H1 (cell line): ENCODE measurements around the gene FKBP2. TPM values are rescaled to one million over a fixed set of nuclear protein-coding genes. Genes with fewer than 3 reads are reported as not detected.

Source experiments
- ASH2L ChIP-seq: fragments of 200-600, 300-600 bp; sonication (generic); IDR thresholded peaks from one replicate; pipeline ENCODE4 v1.7.1; 2017; ENCODE audit warnings: low read length
- BACH1 ChIP-seq: IDR thresholded peaks from 2 replicates; pipeline ENCODE4 v1.6.1; 2012; ENCODE audit warnings: low read length, improper control_type of control experiment
- CHD7 ChIP-seq: fragments of 300-600 bp; sonication (generic); IDR thresholded peaks from 2 replicates; pipeline ENCODE4 v1.7.1; 2012; ENCODE audit warnings: low read length, moderate library complexity, mild to moderate bottlenecking, inconsistent platforms; ENCODE audit not compliant: insufficient replicate concordance
- GABPA ChIP-seq: IDR thresholded peaks from 2 replicates; pipeline ENCODE4 v1.6.1; 2011; ENCODE audit warnings: mild to moderate bottlenecking, low read length, moderate library complexity, borderline replicate concordance; ENCODE audit not compliant: insufficient read depth
- HDAC6 ChIP-seq: IDR thresholded peaks from one replicate; pipeline ENCODE4 v1.7.1; 2012; ENCODE audit warnings: low read depth, mild to moderate bottlenecking, inconsistent platforms, low read length, moderate library complexity
- JUN ChIP-seq: IDR thresholded peaks from 2 replicates; pipeline ENCODE4 v1.6.1; 2011; ENCODE audit warnings: low read depth, mild to moderate bottlenecking, improper control_type of control experiment, low read length
- JUND ChIP-seq: IDR thresholded peaks from 2 replicates; pipeline ENCODE4 v1.6.1; 2011; ENCODE audit warnings: mild to moderate bottlenecking, improper control_type of control experiment, low read length
- RAD21 ChIP-seq, 2 experiments: IDR thresholded peaks in 1 of 2; conservative IDR thresholded peaks in 1 of 2; 2 replicates each; pipeline ENCODE4 v1.6.1; 2011; ENCODE audit warnings: low read depth in 2 of 2, low read length in 2 of 2, improper control_type of control experiment in 1 of 2, inconsistent platforms in 1 of 2, mild to moderate bottlenecking in 1 of 2, moderate library complexity in 1 of 2
- RNF2 ChIP-seq: fragments of 200-900, 300-1000 bp; sonication (generic); IDR thresholded peaks from 2 replicates; pipeline ENCODE4 v1.7.1; 2016; ENCODE audit warnings: borderline replicate concordance, low read depth, mild to moderate bottlenecking, antibody characterized with exemption, low read length; ENCODE audit not compliant: poor library complexity, severe bottlenecking; ENCODE audit errors: missing control alignments
- polyA plus RNA-seq, 7 experiments: library from polyadenylated mRNA; depleted of rRNA in 3 of 7; stranded (reverse) in 5 of 7; unstranded in 2 of 7; fragments of >200 nt in 5 of 7; fragments of 200-250 nt in 2 of 7; gene quantifications; 1 replicate in 5 of 7; 2 replicates in 1 of 7; 4 replicates in 1 of 7; pipeline versions ENCODE4 v1.2.1 to v1.2.3, GENCODE V29; 2011 to 2013; ENCODE audit warnings: missing spikeins in 2 of 7, mixed read lengths in 2 of 7
- total RNA-seq: library from RNA; stranded (reverse); fragmentation: NEBNext Ultra II Directional; extraction: Animal tissue kit (Norgen Biotek cat#: 25700); gene quantifications from 2 replicates; pipeline ENCODE4 v1.2.1, GENCODE V29; 2021

The FKBP2 gene
- total and polyA plus RNA-seq, 2 of the 8 experiments (the other 6 are each of a cell fraction or from before 2014, with no cell fraction given): 41.7 to 52.5 TPM

GRCh38 chr11:64230171-64230984, 10.5 kb upstream of the FKBP2 start, which contains the start of gene DNAJC4 (continued):
- TF ChIP-seq BACH1: 0 out of 2 replicates have a peak, but pooled peaks have one; percentile 33
- TF ChIP-seq CHD7: no peak
- TF ChIP-seq JUN: no peak
- no peak for TF ChIP-seq JUND
- no peak for TF ChIP-seq RAD21 (IDR thresholded peaks at IDR 0.05 in 1 of 2, conservative IDR thresholded peaks at IDR 0.05 in 1 of 2; ENCODE audit: low read depth in 2 of 2, low read length in 2 of 2)
- TF ChIP-seq ASH2L: peak; percentile 46
- no peak for TF ChIP-seq HDAC6
- no peak for TF ChIP-seq RNF2
- TF ChIP-seq GABPA: no peak
